K562 (cell line): ENCODE data around the gene SGSH. TPM values are rescaled to one million over a fixed set of nuclear protein-coding genes. Genes with fewer than 3 reads are reported as not detected.

Experiments
- HIVEP1 ChIP-seq: fragments of 250-450 bp; sonication (Bioruptor Pico); IDR thresholded peaks from 2 replicates; pipeline ENCODE4 v1.4.0; 2020; ENCODE audit warnings: mild to moderate bottlenecking
- KDM1A ChIP-seq, 2 experiments: fragments of 450-650 bp; IDR thresholded peaks; 2 replicates each; pipeline ENCODE4 v1.6.1; 2016; ENCODE audit warnings: mild to moderate bottlenecking in 2 of 2
- PATZ1 ChIP-seq: fragments of 250-450 bp; sonication (Bioruptor Pico); IDR thresholded peaks from 2 replicates; pipeline ENCODE4 v1.5.0; 2020; ENCODE audit warnings: mild to moderate bottlenecking, borderline replicate concordance
- PHF20 ChIP-seq: fragments of 450-650 bp; IDR thresholded peaks from 2 replicates; pipeline ENCODE4 v1.6.1; 2018; ENCODE audit not compliant: partially characterized antibody
- PML ChIP-seq: IDR thresholded peaks from 2 replicates; pipeline ENCODE4 v1.6.1; 2012; ENCODE audit warnings: low read length, inconsistent platforms
- STAG1 ChIP-seq: sonication (generic); formaldehyde crosslinking; IDR thresholded peaks from 2 replicates; pipeline ENCODE4 v1.5.0; 2020; ENCODE audit warnings: missing genetic modification reagents, borderline replicate concordance
- STAT5B ChIP-seq: fragments of 250-450 bp; sonication (Bioruptor Pico); IDR thresholded peaks from 2 replicates; pipeline ENCODE4 v1.8.0; 2021; ENCODE audit warnings: mild to moderate bottlenecking, inconsistent platforms
- ZNF41 ChIP-seq: fragments of 250-450 bp; sonication (Bioruptor Pico); conservative IDR thresholded peaks from 2 replicates; pipeline ENCODE4 v1.4.0; 2020; ENCODE audit warnings: mild to moderate bottlenecking
- polyA plus RNA-seq, 8 experiments: library from polyadenylated mRNA; depleted of rRNA in 4 of 8; stranded (reverse) in 5 of 8; unstranded in 3 of 8; fragments of >200 nt; fragmentation: Nextera tagmentation in 2 of 8; fragmentation: Illumina TruSeq in 1 of 8; extraction: Ambion mirVana in 2 of 8; extraction: Trizol in 1 of 8; gene quantifications; 2 replicates each; pipeline versions ENCODE4 v1.2.1 to v1.2.3, GENCODE V29; 2011 to 2014; ENCODE audit warnings: inconsistent platforms in 1 of 8, missing spikeins in 1 of 8
- total RNA-seq, 7 experiments: library from RNA; depleted of rRNA in 6 of 7; stranded (reverse); fragments of >200 nt in 6 of 7; fragmentation: Illumina TruSeq in 2 of 7; extraction: Trizol in 2 of 7; gene quantifications; 2 replicates each; pipeline versions ENCODE4 v1.2.1 to v1.2.3, GENCODE V29; 2011 to 2021; ENCODE audit warnings: low replicate concordance in 1 of 7
- TF ChIP-seq, protein P1 (sequence below): sonication (generic); formaldehyde crosslinking; IDR thresholded peaks from 2 replicates; pipeline ENCODE4 v1.8.0; 2022; ENCODE audit warnings: missing genetic modification reagents, mild to moderate bottlenecking, moderate library complexity, borderline replicate concordance
- TF ChIP-seq, protein P2 (sequence below), 2 experiments: fragments of 450-650 bp; IDR thresholded peaks; 2 replicates each; pipeline ENCODE4 v1.6.1; 2018; ENCODE audit warnings: mild to moderate bottlenecking in 2 of 2, low read depth in 1 of 2; ENCODE audit not compliant: partially characterized antibody in 2 of 2
- TF ChIP-seq, protein P3 (sequence below): fragments of 450-650 bp; IDR thresholded peaks from 2 replicates; pipeline ENCODE4 v1.6.1; 2018; ENCODE audit warnings: mild to moderate bottlenecking, low read depth; ENCODE audit not compliant: partially characterized antibody
- TF ChIP-seq, protein P4 (sequence below): fragments of 200-800 bp; sonication (Bioruptor generic); IDR thresholded peaks from 2 replicates; pipeline ENCODE4 v1.6.1; 2017; ENCODE audit warnings: missing genetic modification characterization, missing compliant biosample characterization
- TF ChIP-seq, protein P5 (sequence below): fragments of 250-450 bp; sonication (Bioruptor Pico); IDR thresholded peaks from 2 replicates; pipeline ENCODE4 v1.5.0; 2021

Gene SGSH
- total and polyA plus RNA-seq, 9 of the 15 experiments (the other 6 are each of a cell fraction or from before 2014, with no cell fraction given) = 0.25 to 15.7 (median 4.9) TPM

- TF ChIP-seq, protein P1, sequence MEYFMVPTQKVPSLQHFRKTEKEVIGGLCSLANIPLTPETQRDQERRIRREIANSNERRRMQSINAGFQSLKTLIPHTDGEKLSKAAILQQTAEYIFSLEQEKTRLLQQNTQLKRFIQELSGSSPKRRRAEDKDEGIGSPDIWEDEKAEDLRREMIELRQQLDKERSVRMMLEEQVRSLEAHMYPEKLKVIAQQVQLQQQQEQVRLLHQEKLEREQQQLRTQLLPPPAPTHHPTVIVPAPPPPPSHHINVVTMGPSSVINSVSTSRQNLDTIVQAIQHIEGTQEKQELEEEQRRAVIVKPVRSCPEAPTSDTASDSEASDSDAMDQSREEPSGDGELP (CRISPR knock-in tag) = no peak; the same call in 1 of the 2 replicates
- TF ChIP-seq ZNF41 (CRISPR knock-in tag) (0 out of 2 replicates have a peak, but pooled peaks have one; percentile 33), STAT5B (CRISPR knock-in tag) (no peak), PHF20 (peak; percentile 26), HIVEP1 (no peak), KDM1A (IDR thresholded peaks at IDR 0.05) (peak in 1 of 2 experiments; percentile 60; a peak in 2 of 4 replicates), PML (no peak), STAG1 (CRISPR knock-in tag) (peak; percentile 83; the same call in 1 of the 2 replicates), PATZ1 (CRISPR knock-in tag) (0 out of 2 replicates have a peak, but pooled peaks have one; percentile 42)
- TF ChIP-seq, protein P2, sequence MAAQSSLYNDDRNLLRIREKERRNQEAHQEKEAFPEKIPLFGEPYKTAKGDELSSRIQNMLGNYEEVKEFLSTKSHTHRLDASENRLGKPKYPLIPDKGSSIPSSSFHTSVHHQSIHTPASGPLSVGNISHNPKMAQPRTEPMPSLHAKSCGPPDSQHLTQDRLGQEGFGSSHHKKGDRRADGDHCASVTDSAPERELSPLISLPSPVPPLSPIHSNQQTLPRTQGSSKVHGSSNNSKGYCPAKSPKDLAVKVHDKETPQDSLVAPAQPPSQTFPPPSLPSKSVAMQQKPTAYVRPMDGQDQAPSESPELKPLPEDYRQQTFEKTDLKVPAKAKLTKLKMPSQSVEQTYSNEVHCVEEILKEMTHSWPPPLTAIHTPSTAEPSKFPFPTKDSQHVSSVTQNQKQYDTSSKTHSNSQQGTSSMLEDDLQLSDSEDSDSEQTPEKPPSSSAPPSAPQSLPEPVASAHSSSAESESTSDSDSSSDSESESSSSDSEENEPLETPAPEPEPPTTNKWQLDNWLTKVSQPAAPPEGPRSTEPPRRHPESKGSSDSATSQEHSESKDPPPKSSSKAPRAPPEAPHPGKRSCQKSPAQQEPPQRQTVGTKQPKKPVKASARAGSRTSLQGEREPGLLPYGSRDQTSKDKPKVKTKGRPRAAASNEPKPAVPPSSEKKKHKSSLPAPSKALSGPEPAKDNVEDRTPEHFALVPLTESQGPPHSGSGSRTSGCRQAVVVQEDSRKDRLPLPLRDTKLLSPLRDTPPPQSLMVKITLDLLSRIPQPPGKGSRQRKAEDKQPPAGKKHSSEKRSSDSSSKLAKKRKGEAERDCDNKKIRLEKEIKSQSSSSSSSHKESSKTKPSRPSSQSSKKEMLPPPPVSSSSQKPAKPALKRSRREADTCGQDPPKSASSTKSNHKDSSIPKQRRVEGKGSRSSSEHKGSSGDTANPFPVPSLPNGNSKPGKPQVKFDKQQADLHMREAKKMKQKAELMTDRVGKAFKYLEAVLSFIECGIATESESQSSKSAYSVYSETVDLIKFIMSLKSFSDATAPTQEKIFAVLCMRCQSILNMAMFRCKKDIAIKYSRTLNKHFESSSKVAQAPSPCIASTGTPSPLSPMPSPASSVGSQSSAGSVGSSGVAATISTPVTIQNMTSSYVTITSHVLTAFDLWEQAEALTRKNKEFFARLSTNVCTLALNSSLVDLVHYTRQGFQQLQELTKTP (IDR thresholded peaks at IDR 0.05; ENCODE audit: low read depth in 1 of 2, partially characterized antibody in 2 of 2) = no peak
- TF ChIP-seq, protein P3, sequence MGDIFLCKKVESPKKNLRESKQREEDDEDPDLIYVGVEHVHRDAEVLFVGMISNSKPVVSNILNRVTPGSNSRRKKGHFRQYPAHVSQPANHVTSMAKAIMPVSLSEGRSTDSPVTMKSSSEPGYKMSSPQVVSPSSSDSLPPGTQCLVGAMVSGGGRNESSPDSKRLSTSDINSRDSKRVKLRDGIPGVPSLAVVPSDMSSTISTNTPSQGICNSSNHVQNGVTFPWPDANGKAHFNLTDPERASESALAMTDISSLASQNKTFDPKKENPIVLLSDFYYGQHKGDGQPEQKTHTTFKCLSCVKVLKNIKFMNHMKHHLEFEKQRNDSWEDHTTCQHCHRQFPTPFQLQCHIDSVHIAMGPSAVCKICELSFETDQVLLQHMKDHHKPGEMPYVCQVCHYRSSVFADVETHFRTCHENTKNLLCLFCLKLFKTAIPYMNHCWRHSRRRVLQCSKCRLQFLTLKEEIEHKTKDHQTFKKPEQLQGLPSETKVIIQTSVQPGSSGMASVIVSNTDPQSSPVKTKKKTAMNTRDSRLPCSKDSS = peak; percentile 56
- TF ChIP-seq, protein P4, sequence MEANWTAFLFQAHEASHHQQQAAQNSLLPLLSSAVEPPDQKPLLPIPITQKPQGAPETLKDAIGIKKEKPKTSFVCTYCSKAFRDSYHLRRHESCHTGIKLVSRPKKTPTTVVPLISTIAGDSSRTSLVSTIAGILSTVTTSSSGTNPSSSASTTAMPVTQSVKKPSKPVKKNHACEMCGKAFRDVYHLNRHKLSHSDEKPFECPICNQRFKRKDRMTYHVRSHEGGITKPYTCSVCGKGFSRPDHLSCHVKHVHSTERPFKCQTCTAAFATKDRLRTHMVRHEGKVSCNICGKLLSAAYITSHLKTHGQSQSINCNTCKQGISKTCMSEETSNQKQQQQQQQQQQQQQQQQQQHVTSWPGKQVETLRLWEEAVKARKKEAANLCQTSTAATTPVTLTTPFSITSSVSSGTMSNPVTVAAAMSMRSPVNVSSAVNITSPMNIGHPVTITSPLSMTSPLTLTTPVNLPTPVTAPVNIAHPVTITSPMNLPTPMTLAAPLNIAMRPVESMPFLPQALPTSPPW = peak; percentile 4; the same call in 1 of the 2 replicates
- TF ChIP-seq, protein P5, sequence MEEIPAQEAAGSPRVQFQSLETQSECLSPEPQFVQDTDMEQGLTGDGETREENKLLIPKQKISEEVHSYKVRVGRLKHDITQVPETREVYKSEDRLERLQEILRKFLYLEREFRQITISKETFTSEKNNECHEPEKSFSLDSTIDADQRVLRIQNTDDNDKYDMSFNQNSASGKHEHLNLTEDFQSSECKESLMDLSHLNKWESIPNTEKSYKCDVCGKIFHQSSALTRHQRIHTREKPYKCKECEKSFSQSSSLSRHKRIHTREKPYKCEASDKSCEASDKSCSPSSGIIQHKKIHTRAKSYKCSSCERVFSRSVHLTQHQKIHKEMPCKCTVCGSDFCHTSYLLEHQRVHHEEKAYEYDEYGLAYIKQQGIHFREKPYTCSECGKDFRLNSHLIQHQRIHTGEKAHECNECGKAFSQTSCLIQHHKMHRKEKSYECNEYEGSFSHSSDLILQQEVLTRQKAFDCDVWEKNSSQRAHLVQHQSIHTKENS (CRISPR knock-in tag) = no peak
These were observed 24.2 kb downstream of the SGSH start (continued) for GRCh38 chr17:80195671-80196529.
